IMR-90 (cell line): ENCODE measurements around the gene MIS18A.

Source experiments
- CTCF ChIP-seq: conservative IDR thresholded peaks from 2 replicates; pipeline ENCODE4 v1.5.1; 2012; ENCODE audit warnings: mild to moderate bottlenecking, low read depth, low read length, improper control_type of control experiment
- ELK1 ChIP-seq: fragments of 150-350 bp; IDR thresholded peaks from 2 replicates; pipeline ENCODE4 v1.6.1; 2016; ENCODE audit warnings: low read depth, mild to moderate bottlenecking, low read length, moderate library complexity, borderline replicate concordance
- MAFK ChIP-seq: IDR thresholded peaks from 2 replicates; pipeline ENCODE4 v1.6.1; 2012; ENCODE audit warnings: low read depth, low read length, improper control_type of control experiment
- MAZ ChIP-seq: IDR thresholded peaks from 2 replicates; pipeline ENCODE4 v1.6.1; 2012; ENCODE audit warnings: low read depth, mild to moderate bottlenecking, low read length, improper control_type of control experiment, moderate library complexity, borderline replicate concordance
- POLR2A ChIP-seq: IDR thresholded peaks from 2 replicates; pipeline ENCODE4 v1.6.1; 2012; ENCODE audit warnings: mild to moderate bottlenecking, low read depth, low read length
- RFX5 ChIP-seq: IDR thresholded peaks from 2 replicates; pipeline ENCODE4 v1.8.0; 2012; ENCODE audit warnings: low read depth, mild to moderate bottlenecking, low read length, moderate library complexity

GRCh38 chr21:32312326-32312725, 33.5 kb upstream of the MIS18A start:
- TF ChIP-seq CTCF, result no peak
- TF ChIP-seq MAZ, result no peak
- no peak for TF ChIP-seq MAFK
- no peak for TF ChIP-seq RFX5
- TF ChIP-seq ELK1, result no peak
- TF ChIP-seq POLR2A, result no peak
